GM23338 (cell line): ENCODE results near the gene GOLGA6A. TPM values are rescaled to one million over a fixed set of nuclear protein-coding genes. Genes with fewer than 3 reads are reported as not detected.

ENCODE experiments used
- ATAC-seq: fragments of 200-7000 bp; cut with Tn5 transposase; 3 replicates; pipeline ENCODE4 v1.9.1; 2020
- DNase-seq: peaks from one replicate; pipeline ENCODE4 v3.0.0-alpha.2; 2015; ENCODE audit warnings: low spot score
- H2AFZ ChIP-seq: fragments of 200-600 bp; sonication (generic); 2 replicates; pipeline ENCODE4 v1.8.0; 2016; ENCODE audit warnings: antibody characterized with exemption, mild to moderate bottlenecking, moderate library complexity
- H3F3A ChIP-seq: fragments of 200-600 bp; sonication (generic); replicated peaks from 2 replicates; pipeline ENCODE4 v1.8.0; 2017; ENCODE audit warnings: antibody characterized with exemption, mixed run types, low read depth
- H3K27ac ChIP-seq: fragments of 200-600 bp; sonication (generic); 2 replicates; pipeline ENCODE4 v1.6.1; 2016; ENCODE audit warnings: low read depth
- H3K27me3 ChIP-seq: fragments of 200-600 bp; sonication (generic); 2 replicates; pipeline ENCODE4 v1.8.0; 2016; ENCODE audit warnings: mild to moderate bottlenecking, mixed run types, moderate library complexity; ENCODE audit not compliant: insufficient read depth
- H3K36me3 ChIP-seq: fragments of 200-600 bp; sonication (generic); 2 replicates; pipeline ENCODE4 v1.8.0; 2016; ENCODE audit warnings: mild to moderate bottlenecking; ENCODE audit not compliant: insufficient read depth
- H3K4me1 ChIP-seq: fragments of 200-600 bp; sonication (generic); 2 replicates; pipeline ENCODE4 v1.8.0; 2016; ENCODE audit warnings: mild to moderate bottlenecking, moderate library complexity; ENCODE audit not compliant: insufficient read depth
- H3K4me2 ChIP-seq: fragments of 200-600 bp; sonication (generic); 2 replicates; pipeline ENCODE4 v1.7.1; 2017; ENCODE audit warnings: mixed run types
- H3K4me3 ChIP-seq: fragments of 200-600 bp; sonication (generic); 2 replicates; pipeline ENCODE4 v1.6.1; 2016; ENCODE audit warnings: mixed run types
- H3K79me2 ChIP-seq: fragments of 200-600 bp; sonication (generic); replicated peaks from 2 replicates; pipeline ENCODE4 v1.8.0; 2017; ENCODE audit warnings: mild to moderate bottlenecking; ENCODE audit not compliant: insufficient read depth
- H3K9me2 ChIP-seq: fragments of 200-600 bp; sonication (generic); 2 replicates; pipeline ENCODE4 v1.8.0; 2017; ENCODE audit not compliant: insufficient read depth
- H4K20me1 ChIP-seq: fragments of 200-600 bp; sonication (generic); replicated peaks from 2 replicates; pipeline ENCODE4 v1.8.0; 2017; ENCODE audit warnings: mild to moderate bottlenecking; ENCODE audit not compliant: insufficient read depth
- H3K27ac Mint-ChIP-seq: 2 replicates; pipeline ENCODE4 v1.8.0; 2020; ENCODE audit warnings: inconsistent platforms, mild to moderate bottlenecking, moderate library complexity, mixed read lengths
- H3K27me3 Mint-ChIP-seq: 3 replicates; pipeline ENCODE4 v1.8.0; 2022; ENCODE audit warnings: low read depth, mild to moderate bottlenecking, moderate library complexity, mixed read lengths, inconsistent platforms; ENCODE audit not compliant: insufficient read depth, poor library complexity
- H3K36me3 Mint-ChIP-seq: 3 replicates; pipeline ENCODE4 v1.8.0; 2021; ENCODE audit warnings: low read depth, mild to moderate bottlenecking, inconsistent platforms, moderate library complexity, mixed read lengths
- H3K4me1 Mint-ChIP-seq: 3 replicates; pipeline ENCODE4 v1.8.0; 2020; ENCODE audit warnings: mild to moderate bottlenecking, inconsistent platforms, mixed read lengths
- H3K4me3 Mint-ChIP-seq: 3 replicates; pipeline ENCODE4 v1.8.0; 2021; ENCODE audit warnings: moderate library complexity, mild to moderate bottlenecking, inconsistent platforms, mixed read lengths
- H3K9me3 Mint-ChIP-seq: 3 replicates; pipeline ENCODE4 v1.8.0; 2020; ENCODE audit warnings: moderate library complexity, mild to moderate bottlenecking, inconsistent platforms, mixed read lengths
- ETS1 ChIP-seq: IDR thresholded peaks from 2 replicates; pipeline ENCODE4 v1.6.1; 2016; ENCODE audit warnings: antibody characterized with exemption
- EZH2 ChIP-seq: fragments of 200-600 bp; sonication (generic); IDR thresholded peaks from one replicate; pipeline ENCODE4 v1.8.0; 2017; ENCODE audit warnings: antibody characterized with exemption, mild to moderate bottlenecking, low read depth; ENCODE audit not compliant: unreplicated experiment
- EZH2phosphoT487 ChIP-seq: fragments of 200-600 bp; sonication (generic); IDR thresholded peaks from one replicate; pipeline ENCODE4 v1.8.1; 2018; ENCODE audit warnings: antibody characterized with exemption; ENCODE audit not compliant: unreplicated experiment
- JUNB ChIP-seq: IDR thresholded peaks from one replicate; pipeline ENCODE4 v1.6.1; 2016; ENCODE audit warnings: antibody characterized with exemption; ENCODE audit not compliant: unreplicated experiment
- NANOG ChIP-seq: IDR thresholded peaks from 2 replicates; pipeline ENCODE4 v1.6.1; 2016; ENCODE audit warnings: antibody characterized with exemption, borderline replicate concordance
- POLR2AphosphoS5 ChIP-seq: IDR thresholded peaks from 2 replicates; pipeline ENCODE4 v1.6.1; 2016; ENCODE audit warnings: antibody characterized with exemption, low read depth
- REST ChIP-seq: IDR thresholded peaks from one replicate; pipeline ENCODE4 v1.6.1; 2018; ENCODE audit warnings: antibody characterized with exemption; ENCODE audit not compliant: unreplicated experiment
- STAT1 ChIP-seq: IDR thresholded peaks from one replicate; pipeline ENCODE4 v1.6.1; 2016; ENCODE audit warnings: antibody characterized with exemption; ENCODE audit not compliant: unreplicated experiment
- ZNF114 ChIP-seq: fragments of 250-450 bp; sonication (Bioruptor Pico); IDR thresholded peaks from 2 replicates; pipeline ENCODE4 v1.5.0; 2020; ENCODE audit warnings: mild to moderate bottlenecking, moderate library complexity
- ZNF331 ChIP-seq: fragments of 250-450 bp; sonication (Bioruptor Pico); IDR thresholded peaks from 2 replicates; pipeline ENCODE4 v1.5.0; 2020; ENCODE audit warnings: low read depth, mild to moderate bottlenecking, moderate library complexity
- ZNF462 ChIP-seq: fragments of 250-450 bp; sonication (Bioruptor Pico); IDR thresholded peaks from 2 replicates; pipeline ENCODE4 v1.5.0; 2020; ENCODE audit warnings: mild to moderate bottlenecking, moderate library complexity
- polyA plus RNA-seq: library from polyadenylated mRNA; unstranded; fragments of >200 nt; fragmentation: Nextera tagmentation; extraction: Ambion mirVana; gene quantifications from 2 replicates; pipeline ENCODE4 v1.2.1, GENCODE V29; 2016
- total RNA-seq: library from RNA; depleted of rRNA; stranded (reverse); fragments of >200 nt; shearing (Covaris generic); gene quantifications from 2 replicates; pipeline ENCODE4 v1.2.3, GENCODE V29; 2014
- TF ChIP-seq, protein P1 (sequence below), 2 experiments: fragments of 200-600 bp in 1 of 2; sonication (generic) in 1 of 2; conservative IDR thresholded peaks; 2 replicates each; pipeline versions ENCODE4 v1.5.1 to v1.6.1; 2016 to 2017; ENCODE audit warnings: antibody characterized with exemption in 2 of 2, low read depth in 2 of 2, mild to moderate bottlenecking in 2 of 2, moderate library complexity in 1 of 2

The GOLGA6A gene
- total and polyA plus RNA-seq, 2 experiments from 2014 or later, result 0.18 to 2.1 TPM

DNA sequence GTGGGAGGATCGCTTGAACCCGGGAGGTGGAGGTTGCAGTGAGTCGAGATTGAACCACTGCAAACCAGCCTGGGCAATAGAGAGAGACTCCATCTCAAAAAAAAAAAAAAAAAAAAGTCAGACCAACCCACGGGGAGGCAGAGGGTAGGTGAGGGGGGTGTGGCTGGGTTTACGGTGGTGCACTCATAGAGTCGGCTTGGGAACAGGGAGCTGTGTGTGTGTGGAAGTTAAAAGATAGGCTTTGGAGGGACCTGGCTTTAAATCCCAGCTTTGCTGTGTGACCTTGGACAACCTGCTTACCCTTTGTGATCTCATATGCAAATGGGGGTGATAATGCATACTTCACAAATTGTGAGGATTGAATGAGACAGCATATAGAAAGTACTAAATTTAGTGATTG is 38.1 kb upstream of the GOLGA6A start (continued):
- TF ChIP-seq ETS1 (no peak), ZNF114 (CRISPR knock-in tag) (no peak), ZNF331 (no peak)

DNA sequence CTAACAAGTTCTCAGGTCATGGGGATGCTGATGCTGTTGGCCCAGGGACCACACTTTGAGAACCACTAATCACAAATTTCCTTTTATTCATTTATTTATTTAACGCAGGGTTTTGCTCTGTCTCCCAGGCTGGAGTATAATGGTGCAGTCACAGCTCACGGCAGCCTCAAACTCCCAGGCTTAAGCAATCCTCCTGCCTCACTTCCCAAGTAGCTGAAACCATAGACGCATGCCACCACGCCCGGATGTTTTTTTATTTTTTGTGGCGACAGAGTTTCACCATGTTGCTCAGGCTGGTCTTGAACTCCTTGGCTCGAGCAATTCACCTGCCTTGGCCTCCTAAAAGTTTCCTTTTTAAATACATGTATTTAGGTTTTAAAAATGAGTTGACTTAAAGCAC is 27.4 kb upstream of the GOLGA6A start:
- Histone ChIP-seq H3K9me2 (no peaks in the 10 kb centered on the region), H3K4me3 (no peak overlapping the region), H3K36me3 (no peaks in the 10 kb centered on the region), H3F3A (no peaks in the 10 kb centered on the region), H2AFZ (no peak overlapping the region), H3K79me2 (no peaks in the 10 kb centered on the region), H4K20me1 (no peaks in the 10 kb centered on the region), H3K4me2 (no peak overlapping the region), H3K4me1 (no peaks in the 10 kb centered on the region), H3K27me3 (no peaks in the 10 kb centered on the region), H3K27ac (no peak overlapping the region)
- no peak overlapping the region for H3K27ac Mint-ChIP-seq
- peaks cover 15% of the 10 kb centered on the region for H3K9me3 Mint-ChIP-seq
- no peak for ATAC-seq
- H3K27me3 Mint-ChIP-seq, result peaks cover 4% of the 10 kb centered on the region
- DNase-seq, result no peak
- no peak overlapping the region for H3K4me3 Mint-ChIP-seq
- peaks cover 6% of the 10 kb centered on the region; the same call in 2 of the 3 replicates for H3K36me3 Mint-ChIP-seq
- H3K4me1 Mint-ChIP-seq, result no peaks in the 10 kb centered on the region
- TF ChIP-seq EZH2 (no peak), NANOG (no peak), ETS1 (no peak), REST (no peak), POLR2AphosphoS5 (no peak), ZNF462 (CRISPR knock-in tag) (no peak), ZNF331 (no peak), STAT1 (no peak), JUNB (no peak), ZNF114 (CRISPR knock-in tag) (no peak), EZH2phosphoT487 (no peak)
- TF ChIP-seq, protein P1, sequence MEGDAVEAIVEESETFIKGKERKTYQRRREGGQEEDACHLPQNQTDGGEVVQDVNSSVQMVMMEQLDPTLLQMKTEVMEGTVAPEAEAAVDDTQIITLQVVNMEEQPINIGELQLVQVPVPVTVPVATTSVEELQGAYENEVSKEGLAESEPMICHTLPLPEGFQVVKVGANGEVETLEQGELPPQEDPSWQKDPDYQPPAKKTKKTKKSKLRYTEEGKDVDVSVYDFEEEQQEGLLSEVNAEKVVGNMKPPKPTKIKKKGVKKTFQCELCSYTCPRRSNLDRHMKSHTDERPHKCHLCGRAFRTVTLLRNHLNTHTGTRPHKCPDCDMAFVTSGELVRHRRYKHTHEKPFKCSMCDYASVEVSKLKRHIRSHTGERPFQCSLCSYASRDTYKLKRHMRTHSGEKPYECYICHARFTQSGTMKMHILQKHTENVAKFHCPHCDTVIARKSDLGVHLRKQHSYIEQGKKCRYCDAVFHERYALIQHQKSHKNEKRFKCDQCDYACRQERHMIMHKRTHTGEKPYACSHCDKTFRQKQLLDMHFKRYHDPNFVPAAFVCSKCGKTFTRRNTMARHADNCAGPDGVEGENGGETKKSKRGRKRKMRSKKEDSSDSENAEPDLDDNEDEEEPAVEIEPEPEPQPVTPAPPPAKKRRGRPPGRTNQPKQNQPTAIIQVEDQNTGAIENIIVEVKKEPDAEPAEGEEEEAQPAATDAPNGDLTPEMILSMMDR (conservative IDR thresholded peaks at IDR 0.05; ENCODE audit: low read depth in 2 of 2), result no peak
